HepG2 (cell line): ENCODE data around the gene TBX6. TPM values are rescaled to one million over a fixed set of nuclear protein-coding genes. Genes with fewer than 3 reads are reported as not detected.

Experiments
- ATF7 ChIP-seq, 2 experiments: fragments of 450-650 bp in 1 of 2; sonication (generic) in 1 of 2; formaldehyde crosslinking in 1 of 2; IDR thresholded peaks; 2 replicates each; pipeline versions ENCODE4 v1.4.0 to v1.6.1; 2016 to 2020; ENCODE audit warnings: antibody characterized with exemption in 1 of 2, mild to moderate bottlenecking in 1 of 2, missing genetic modification reagents in 1 of 2
- CEBPB ChIP-seq: IDR thresholded peaks from 2 replicates; pipeline ENCODE4 v1.6.1; 2011; ENCODE audit warnings: low read depth, low read length, improper control_type of control experiment, borderline replicate concordance
- DZIP1 ChIP-seq: sonication (generic); formaldehyde crosslinking; IDR thresholded peaks from 2 replicates; pipeline ENCODE4 v1.5.0; 2020; ENCODE audit warnings: mild to moderate bottlenecking, missing genetic modification reagents
- EHMT2 ChIP-seq: fragments of 200-600 bp; sonication (generic); IDR thresholded peaks from 2 replicates; pipeline ENCODE4 v1.7.0; 2017; ENCODE audit warnings: antibody characterized with exemption, low read depth, low read length, borderline replicate concordance
- FOSL1 ChIP-seq: sonication (generic); formaldehyde crosslinking; IDR thresholded peaks from 2 replicates; pipeline ENCODE4 v1.9.0; 2021; ENCODE audit warnings: missing genetic modification reagents, borderline replicate concordance
- HINFP ChIP-seq: sonication (generic); formaldehyde crosslinking; IDR thresholded peaks from 2 replicates; pipeline ENCODE4 v1.4.0; 2020; ENCODE audit warnings: low read depth, mild to moderate bottlenecking, missing genetic modification reagents
- IKZF1 ChIP-seq: fragments of 450-650 bp; IDR thresholded peaks from 2 replicates; pipeline ENCODE4 v1.7.1; 2016
- SIX4 ChIP-seq: sonication (generic); formaldehyde crosslinking; IDR thresholded peaks from 2 replicates; pipeline ENCODE4 v1.4.0; 2020; ENCODE audit warnings: missing genetic modification reagents
- TCF7 ChIP-seq: sonication (generic); IDR thresholded peaks from 2 replicates; pipeline ENCODE4 v1.6.1; 2016; ENCODE audit warnings: antibody characterized with exemption, low read depth
- TEAD2 ChIP-seq: sonication (generic); formaldehyde crosslinking; IDR thresholded peaks from 2 replicates; pipeline ENCODE4 v1.9.0; 2021; ENCODE audit warnings: missing genetic modification reagents
- TERF1 ChIP-seq: sonication (generic); formaldehyde crosslinking; IDR thresholded peaks from 2 replicates; pipeline ENCODE4 v1.8.0; 2022; ENCODE audit warnings: mild to moderate bottlenecking, missing genetic modification reagents, moderate library complexity
- ZBED4 ChIP-seq: sonication (generic); formaldehyde crosslinking; IDR thresholded peaks from 2 replicates; pipeline ENCODE4 v1.4.0; 2020; ENCODE audit warnings: missing genetic modification reagents, borderline replicate concordance
- ZHX1 ChIP-seq: sonication (generic); formaldehyde crosslinking; IDR thresholded peaks from 2 replicates; pipeline ENCODE4 v1.8.1; 2022; ENCODE audit warnings: low read depth, mild to moderate bottlenecking, missing genetic modification reagents
- ZNF496 ChIP-seq: sonication (generic); formaldehyde crosslinking; IDR thresholded peaks from 2 replicates; pipeline ENCODE4 v1.8.1; 2023; ENCODE audit warnings: mild to moderate bottlenecking, moderate library complexity, missing genetic modification reagents; ENCODE audit not compliant: insufficient replicate concordance
- ZNF816 ChIP-seq: sonication (generic); formaldehyde crosslinking; IDR thresholded peaks from 2 replicates; pipeline ENCODE4 v1.8.0; 2022; ENCODE audit warnings: missing genetic modification reagents, mild to moderate bottlenecking, borderline replicate concordance
- polyA plus RNA-seq, 8 experiments: library from polyadenylated mRNA; depleted of rRNA in 3 of 8; stranded (reverse) in 7 of 8; unstranded in 1 of 8; fragments of >200 nt; fragmentation: Illumina TruSeq in 4 of 8; extraction: Trizol in 4 of 8; gene quantifications; 2 replicates each; pipeline versions ENCODE4 v1.2.1 to v1.2.3, GENCODE V29; 2011 to 2016; ENCODE audit warnings: low read depth in 4 of 8, missing spikeins in 1 of 8, mixed read lengths in 1 of 8; ENCODE audit not compliant: insufficient read depth in 1 of 8
- total RNA-seq, 5 experiments: library from RNA; depleted of rRNA; stranded (reverse); fragments of >200 nt; fragmentation: Illumina TruSeq; extraction: Trizol; gene quantifications; 2 replicates each; pipeline ENCODE4 v1.2.3, GENCODE V29; 2016; ENCODE audit warnings: low read depth in 1 of 5

Gene TBX6
- total and polyA plus RNA-seq, 2 of the 13 experiments (the other 11 are each of a cell fraction or from before 2014, with no cell fraction given), result 0.24 to 0.42 TPM

GRCh38 chr16:30065102-30065942 lies 26.4 kb downstream of the TBX6 start, which contains the start of gene ALDOA (continued):
- TF ChIP-seq ATF7 (IDR thresholded peaks at IDR 0.05) (no peak), ATF7 (CRISPR knock-in tag; IDR thresholded peaks at IDR 0.05) (peak; percentile 75; the same call in 1 of the 2 replicates), ZBED4 (CRISPR knock-in tag) (peak; percentile 93; the same call in 1 of the 2 replicates), ZNF496 (CRISPR knock-in tag) (no peak), HINFP (CRISPR knock-in tag) (peak; percentile 88), DZIP1 (CRISPR knock-in tag) (peak; percentile 98), SIX4 (peak; percentile 88), EHMT2 (no peak), IKZF1 (no peak), ZHX1 (peak; percentile 74; the same call in 1 of the 2 replicates), TEAD2 (no peak; the same call in none of the 2 replicates), ZNF816 (CRISPR knock-in tag) (no peak; the same call in 1 of the 2 replicates), FOSL1 (CRISPR knock-in tag) (no peak), TERF1 (peak; percentile 49; the same call in 1 of the 2 replicates), CEBPB (no peak), TCF7 (no peak)
